ENCODE data around the gene FGD5.

Gene FGD5

DNA sequence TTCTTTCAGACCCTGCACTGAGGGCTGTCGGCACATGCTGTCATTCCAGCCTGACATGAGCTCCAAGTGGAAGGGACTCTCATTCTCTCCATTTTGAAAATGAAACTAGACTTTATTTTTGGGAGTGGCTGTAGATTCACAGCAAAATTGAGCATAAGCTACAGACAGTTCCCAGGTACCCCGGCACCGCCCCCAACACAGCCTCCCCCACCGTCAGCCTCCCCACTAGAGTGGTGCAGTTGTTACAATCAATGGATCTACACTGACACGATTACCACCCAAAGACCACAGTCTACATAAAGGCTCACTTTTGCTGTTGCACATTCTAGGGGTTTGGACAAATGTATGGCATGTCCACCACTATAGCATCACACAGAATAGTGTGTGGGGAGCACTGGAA is 29.5 kb upstream of the FGD5 start:
- no peak for DNase-seq (ENCODE audit: low read depth in 2 of 2, low spot score in 1 of 2)

GRCh38 chr3:14789640-14790285 is 29.0 kb upstream of the FGD5 start:
- DNase-seq (ENCODE audit: low read depth in 2 of 2, low spot score in 1 of 2): no peak

DNA sequence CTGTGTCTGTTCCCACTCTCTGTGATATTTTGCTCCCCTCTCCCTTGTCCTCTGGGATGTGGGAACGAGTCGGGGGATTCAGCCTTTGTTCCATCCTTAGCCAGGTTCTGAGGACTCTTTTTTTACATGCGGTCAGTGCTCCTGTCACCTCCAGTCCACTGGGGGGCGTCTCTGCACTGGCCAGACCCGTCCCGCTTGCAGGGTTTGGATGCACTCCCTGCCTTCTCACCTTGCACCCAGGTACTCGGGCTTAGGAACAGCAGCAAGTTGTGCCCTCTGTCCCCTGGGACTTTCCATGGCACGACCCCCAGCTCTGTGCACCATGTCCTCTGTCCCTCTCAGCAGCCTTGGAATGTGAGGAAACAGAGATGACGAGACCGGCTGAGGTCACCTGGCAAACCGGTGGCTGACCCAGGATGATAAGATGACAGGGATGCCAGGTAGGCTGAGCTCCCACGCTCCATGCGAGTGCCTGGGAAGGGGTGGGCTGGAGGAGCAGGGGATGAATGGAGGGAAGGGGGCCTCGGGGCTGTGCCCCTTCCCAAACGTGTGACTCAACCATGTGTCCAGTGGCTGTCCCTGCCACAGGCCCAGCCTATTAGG is 27.3 kb upstream of the FGD5 start:
- DNase-seq (ENCODE audit: low read depth in 2 of 2, low spot score in 1 of 2): peak in 1 of 2 donors; percentile 8

DNA sequence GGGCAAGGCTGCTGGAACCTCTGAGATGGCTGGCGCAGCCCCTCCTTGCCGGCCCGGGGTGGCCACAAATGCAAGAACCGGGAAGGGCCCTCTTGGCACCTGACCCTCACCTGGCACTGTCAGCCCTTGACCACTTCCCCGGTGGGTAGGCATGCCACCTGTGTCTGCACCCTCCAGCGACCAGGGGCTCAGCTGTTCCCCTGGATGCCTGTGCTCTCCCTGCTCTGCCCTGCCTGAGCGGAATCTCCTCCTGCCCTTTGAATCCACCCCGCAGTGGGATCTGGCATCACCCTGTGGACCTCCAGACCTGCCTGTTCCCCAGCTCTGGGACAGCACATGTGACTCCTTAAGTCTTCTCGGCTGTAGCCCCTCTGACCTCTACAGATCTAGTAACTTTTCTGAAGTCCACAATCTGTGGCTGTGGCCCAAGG is 26.1 kb upstream of the FGD5 start:
- no peak for DNase-seq (ENCODE audit: low read depth in 2 of 2, low spot score in 1 of 2)

DNA sequence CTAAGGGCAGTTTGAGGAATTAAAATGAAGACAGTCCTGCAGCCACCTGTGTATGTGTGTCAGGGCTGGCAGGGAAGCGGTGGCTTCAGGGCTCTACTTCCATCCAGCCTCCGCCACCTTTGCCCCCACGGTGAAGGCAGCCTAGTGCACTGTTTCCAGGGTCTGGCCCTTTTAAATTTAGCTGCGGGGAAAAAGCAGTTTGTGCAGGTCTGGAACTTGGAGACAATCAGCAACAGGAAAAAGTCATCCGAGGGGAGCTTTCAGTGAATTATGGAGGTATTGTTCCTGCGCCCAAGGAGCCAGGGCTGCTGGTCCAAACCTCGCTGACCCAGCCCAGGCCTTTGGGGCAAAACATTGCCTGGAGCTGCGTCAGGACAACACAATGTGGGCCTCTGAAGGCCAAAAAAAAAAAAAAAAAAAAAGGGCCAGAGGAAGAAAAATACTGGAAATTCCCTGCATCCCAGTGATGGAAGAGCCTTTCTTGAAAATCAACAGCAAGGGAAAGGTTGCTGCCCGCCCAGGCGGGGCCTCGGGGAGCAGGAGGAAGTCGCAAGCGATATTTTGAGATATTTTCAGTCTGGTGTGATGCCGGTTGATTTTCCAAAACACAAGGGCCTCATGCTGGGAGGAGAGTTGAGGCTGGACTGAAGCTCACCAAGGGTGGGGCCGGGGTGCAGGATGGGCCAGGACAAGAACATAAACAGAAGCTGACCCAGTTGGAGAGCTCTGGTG is 25.5 kb upstream of the FGD5 start:
- DNase-seq (ENCODE audit: low read depth in 2 of 2, low spot score in 1 of 2): no peak

DNA sequence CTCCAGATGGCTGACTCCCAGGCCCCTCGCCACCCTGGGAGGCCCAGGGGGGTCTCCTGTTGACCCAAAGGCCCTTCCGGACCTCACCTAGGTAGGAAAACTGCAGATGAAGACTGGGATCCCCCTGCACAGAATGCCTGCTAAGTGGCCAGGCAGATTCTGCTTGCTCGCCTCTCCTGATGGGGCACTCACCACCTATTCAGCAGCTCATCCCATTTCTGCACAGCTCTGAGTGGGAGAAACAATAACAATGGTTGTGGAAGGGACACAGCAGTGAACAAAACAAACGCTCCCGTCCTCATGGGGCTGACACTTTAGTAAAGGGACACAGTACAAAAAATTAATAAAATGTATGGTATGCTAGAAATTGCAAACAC is 24.9 kb upstream of the FGD5 start:
- no peak for DNase-seq (ENCODE audit: low read depth in 2 of 2, low spot score in 1 of 2)

DNA sequence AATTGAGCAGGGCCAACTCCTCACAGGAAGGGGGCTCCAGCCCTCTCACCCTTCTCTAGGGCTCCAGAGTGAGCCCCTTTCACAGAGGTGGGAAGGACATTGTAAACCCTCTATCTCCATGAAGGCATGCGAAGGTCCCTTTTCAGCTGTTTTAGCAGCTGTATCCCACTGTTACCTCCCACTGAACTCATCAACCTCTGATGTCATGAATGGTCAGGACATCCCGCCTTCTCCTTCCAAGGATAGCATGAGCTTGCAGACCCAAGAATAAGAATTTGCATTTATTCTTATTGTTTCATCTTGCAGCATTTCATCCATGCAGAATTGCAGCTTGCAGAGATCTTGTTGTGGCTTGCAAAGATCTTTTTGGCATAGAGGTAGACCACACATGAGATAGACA is 24.3 kb upstream of the FGD5 start:
- DNase-seq (ENCODE audit: low read depth in 2 of 2, low spot score in 1 of 2): no peak

GRCh38 chr3:14795996-14796395 is 22.8 kb upstream of the FGD5 start:
- no peak for DNase-seq (ENCODE audit: low read depth in 2 of 2, low spot score in 1 of 2)

- no peak for DNase-seq (ENCODE audit: low read depth in 2 of 2, low spot score in 1 of 2)
Measured at GRCh38 chr3:14796403-14797077, 22.2 kb upstream of the FGD5 start.

- DNase-seq (ENCODE audit: low read depth in 2 of 2, low spot score in 1 of 2): no peak
Measured at GRCh38 chr3:14797731-14798130, 21.0 kb upstream of the FGD5 start.

- no peak for DNase-seq (ENCODE audit: low read depth in 2 of 2, low spot score in 1 of 2)
Measured at GRCh38 chr3:14798231-14798630, 20.5 kb upstream of the FGD5 start.

- no peak for DNase-seq (ENCODE audit: low read depth in 2 of 2, low spot score in 1 of 2)
Measured at GRCh38 chr3:14799146-14799545, 19.6 kb upstream of the FGD5 start.

GRCh38 chr3:14801031-14801430 is 17.7 kb upstream of the FGD5 start:
- no peak for DNase-seq (ENCODE audit: low read depth in 2 of 2, low spot score in 1 of 2)

DNA sequence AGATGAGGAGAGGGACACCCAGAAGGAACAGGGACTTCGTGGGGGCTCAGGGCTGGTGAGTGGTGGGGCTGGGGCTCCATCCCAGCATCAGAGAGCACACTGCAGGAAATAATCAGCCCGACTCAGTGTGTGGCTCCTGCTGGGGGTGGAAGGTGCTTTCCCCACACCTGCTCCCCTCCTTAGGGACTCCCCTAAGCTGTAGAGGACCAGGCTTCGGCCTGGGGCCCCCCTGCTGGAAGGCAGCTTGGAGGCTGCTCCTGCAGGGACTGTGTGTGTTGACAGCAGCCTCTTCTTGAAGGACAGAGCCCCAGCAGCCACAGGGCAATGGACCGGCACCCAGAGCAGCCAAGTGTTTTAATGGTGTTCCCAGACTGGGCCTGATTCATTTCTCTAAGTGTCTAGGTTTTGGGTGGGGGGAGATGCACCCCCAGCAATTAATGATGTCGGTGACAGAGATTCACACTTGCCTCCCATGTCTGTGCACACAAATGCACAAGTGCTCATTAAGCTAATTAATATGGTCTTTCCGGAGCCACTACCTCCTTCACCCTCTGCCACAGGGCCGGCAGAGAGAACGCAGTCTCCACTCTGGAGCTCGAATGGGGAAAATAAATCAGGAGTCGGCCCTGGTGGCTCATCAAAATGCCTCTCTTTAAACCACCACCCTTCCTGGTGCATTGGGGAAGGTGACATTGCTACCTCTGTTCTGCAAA is 16.9 kb upstream of the FGD5 start:
- no peak for DNase-seq (ENCODE audit: low read depth in 2 of 2, low spot score in 1 of 2)

- DNase-seq (ENCODE audit: low read depth in 2 of 2, low spot score in 1 of 2): no peak
Measured at GRCh38 chr3:14802381-14802731, 16.4 kb upstream of the FGD5 start.

DNA sequence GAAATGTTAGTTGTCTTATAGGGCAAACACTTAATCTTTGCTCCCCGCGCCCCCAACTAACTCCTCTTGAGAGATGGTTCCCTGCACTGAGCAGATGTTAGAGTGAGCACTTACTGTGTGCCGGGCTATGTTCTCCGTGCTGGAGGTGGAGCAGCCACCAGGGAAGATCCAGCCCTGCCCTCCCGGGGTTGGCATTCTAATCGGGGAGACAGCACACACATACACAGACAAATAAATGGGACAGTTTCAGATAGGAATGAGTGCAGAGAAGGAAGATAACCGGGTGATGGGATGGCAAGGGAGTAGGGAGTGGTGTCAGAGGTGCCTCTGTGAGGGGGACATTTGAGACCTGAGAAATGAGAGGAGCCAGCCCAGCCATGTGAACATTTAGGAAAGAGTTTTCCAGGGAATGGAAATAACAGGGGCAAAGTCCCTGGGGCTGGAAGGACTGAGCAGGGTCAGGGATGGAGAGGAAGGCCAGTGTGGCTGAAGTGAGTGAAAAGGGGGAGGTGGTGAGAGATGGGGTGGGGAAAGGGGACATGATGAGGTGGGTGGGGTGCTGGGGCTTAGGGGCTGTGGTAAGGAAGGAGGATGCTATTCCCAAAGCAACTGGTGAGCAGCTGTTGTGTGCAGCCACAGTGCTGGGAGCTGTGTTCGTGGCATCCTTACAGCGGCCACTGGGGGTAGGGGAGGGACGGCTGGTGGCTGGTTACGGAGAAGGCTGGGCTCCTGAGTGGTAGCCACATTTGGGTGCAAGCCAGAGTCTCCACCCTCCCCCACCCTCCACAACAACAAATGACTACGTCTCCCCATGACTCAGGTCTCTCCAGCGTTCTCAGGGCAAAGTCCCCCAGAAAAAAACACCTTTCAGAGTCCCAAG is 15.4 kb upstream of the FGD5 start:
- no peak for DNase-seq (ENCODE audit: low read depth in 2 of 2, low spot score in 1 of 2)

DNA sequence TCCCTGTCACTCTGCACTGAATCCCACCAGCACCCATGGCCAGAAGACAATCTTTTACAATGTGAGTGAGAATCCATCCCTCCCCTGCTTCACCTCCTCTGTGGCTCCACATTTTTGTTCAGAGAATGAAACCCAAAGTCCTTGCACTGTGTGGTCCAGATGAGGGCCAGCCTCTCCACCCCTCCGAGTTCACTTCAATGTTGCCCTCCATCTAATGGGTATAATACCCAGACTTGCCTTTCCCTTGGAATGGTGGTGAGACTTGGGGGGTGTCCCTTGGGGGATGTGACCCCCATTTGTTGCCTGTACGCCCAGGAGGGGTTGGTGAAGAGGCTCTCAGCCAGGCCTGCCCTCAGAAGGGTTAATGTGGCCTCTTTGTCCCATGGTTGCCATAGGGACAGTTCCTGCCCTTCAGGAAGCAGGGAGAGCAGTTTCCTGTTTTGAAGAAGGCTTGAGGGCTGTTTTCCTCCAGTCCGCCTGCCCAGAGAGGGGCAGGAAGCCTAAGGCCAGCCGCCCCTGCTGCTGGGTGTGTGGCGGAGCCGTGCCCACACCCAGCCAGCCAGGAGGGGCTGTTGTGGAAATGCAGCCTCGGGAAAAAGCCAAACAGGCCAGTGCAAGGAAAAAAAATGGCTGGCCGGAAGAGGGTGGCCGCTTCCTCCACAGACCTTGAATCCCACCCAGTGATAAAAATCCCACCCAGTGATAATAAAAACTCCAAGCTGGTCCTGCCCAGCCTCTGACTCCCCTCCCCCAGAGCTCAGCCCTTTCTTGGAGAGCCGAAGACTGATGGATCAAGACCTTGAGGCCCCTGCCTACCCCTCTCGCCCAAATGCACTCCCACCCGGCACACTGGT is 14.6 kb upstream of the FGD5 start:
- DNase-seq (ENCODE audit: low read depth in 2 of 2, low spot score in 1 of 2): no peak

GRCh38 chr3:14804835-14805780 is 13.7 kb upstream of the FGD5 start:
- DNase-seq (ENCODE audit: low read depth in 2 of 2, low spot score in 1 of 2): no peak

Measured in stimulated activated CD8-positive, alpha-beta memory T cell treated with anti-CD3 and anti-CD28 coated beads, Interleukin-4, amount 100 ng/mL, for 1 hour (primary cell).